Peyer's patch (tissue), 4 donors: ENCODE data around the gene NUAK1. TPM values are rescaled to one million over a fixed set of nuclear protein-coding genes. Genes with fewer than 3 reads are reported as not detected.

ENCODE experiments used
- DNase-seq, 3 donors: peaks; one replicate each; pipeline ENCODE4 v3.0.0-alpha.2; 2017 to 2019
- H3K27ac ChIP-seq, 4 donors: fragments of 200-600 bp; sonication (generic); one replicate each; pipeline ENCODE4 v1.5.1; 2016 to 2019
- H3K27me3 ChIP-seq, 2 donors: fragments of 200-600 bp; sonication (generic); one replicate each; pipeline ENCODE4 v1.5.1; 2019
- H3K36me3 ChIP-seq, 3 donors: fragments of 200-600 bp; sonication (generic); one replicate each; pipeline ENCODE4 v1.5.1; 2016 to 2019
- H3K4me1 ChIP-seq, 4 donors: fragments of 200-600 bp; sonication (generic); one replicate each; pipeline ENCODE4 v1.5.1; 2016 to 2019
- H3K4me3 ChIP-seq, 4 donors: fragments of 200-600 bp; sonication (generic); 1 replicate in 3 of 4; 2 replicates in 1 of 4; pipeline ENCODE4 v1.5.1; 2016 to 2019; ENCODE audit warnings: mild to moderate bottlenecking in 1 of 4
- H3K9me3 ChIP-seq, 4 donors: fragments of 200-600 bp; sonication (generic); one replicate each; pipeline ENCODE4 v1.5.1; 2016 to 2019; ENCODE audit warnings: mild to moderate bottlenecking in 1 of 4
- POLR2A ChIP-seq, 2 donors: fragments of 450-650 bp; IDR thresholded peaks; one replicate each; pipeline ENCODE4 v1.5.1; 2017; ENCODE audit warnings: antibody characterized with exemption in 2 of 2, mild to moderate bottlenecking in 2 of 2, moderate library complexity in 2 of 2
- total RNA-seq, 4 donors: library from RNA; depleted of rRNA; stranded (reverse); fragments of >200 nt; gene quantifications; one replicate each; pipeline ENCODE4 v1.1.0, GENCODE V29; 2016
- TF ChIP-seq, protein P1 (sequence below), 6 experiments: fragments of 450-650 bp in 4 of 6; fragments of 200-600 bp in 2 of 6; sonication (generic) in 1 of 6; IDR thresholded peaks; one replicate each; pipeline ENCODE4 v1.5.1; 2017 to 2019; ENCODE audit warnings: antibody characterized with exemption in 6 of 6, mild to moderate bottlenecking in 3 of 6, moderate library complexity in 1 of 6

NUAK1 gene
- total RNA-seq, 4 donors from 2014 or later, result 2.1 to 7.7 (median 4.6) TPM

DNA sequence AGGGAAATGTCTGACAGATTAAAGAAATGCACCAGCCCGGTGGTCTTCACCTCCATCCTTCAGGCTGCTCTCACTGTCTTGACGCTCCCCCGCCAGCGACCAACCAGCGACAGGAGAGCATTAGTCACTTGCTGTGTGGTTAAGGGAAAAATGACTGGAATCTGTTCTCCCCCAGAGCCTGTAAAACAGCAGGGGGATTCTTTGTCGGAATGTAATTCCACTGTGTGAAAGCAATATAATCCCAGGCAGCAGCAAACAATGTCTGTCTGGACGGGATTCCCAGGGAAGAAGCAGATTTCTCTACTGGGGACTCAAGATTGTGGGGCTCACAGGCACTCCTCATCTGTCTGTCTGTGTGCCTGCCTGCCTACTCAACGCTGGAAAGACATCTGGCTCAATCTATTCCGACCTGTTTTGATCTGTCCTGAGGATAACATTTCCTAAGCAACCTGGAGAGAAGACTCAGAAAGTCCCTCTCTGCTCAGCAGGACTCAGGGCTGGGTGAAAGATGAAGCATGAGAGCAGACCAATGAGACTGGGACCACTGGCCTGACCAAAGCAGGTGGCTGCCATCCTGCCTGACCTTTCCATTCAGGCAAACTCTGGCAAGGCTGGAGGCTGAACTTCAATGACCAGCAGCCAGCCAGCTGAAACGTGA is 54.6 kb downstream of the NUAK1 start:
- Histone ChIP-seq H3K4me3 (no peak overlapping the region), H3K9me3 (no peaks in the 10 kb centered on the region), H3K36me3 (no peaks in the 10 kb centered on the region), H3K27ac (no peak overlapping the region), H3K27me3 (no peaks in the 10 kb centered on the region), H3K4me1 (no peaks in the 10 kb centered on the region)
- TF ChIP-seq, protein P1, sequence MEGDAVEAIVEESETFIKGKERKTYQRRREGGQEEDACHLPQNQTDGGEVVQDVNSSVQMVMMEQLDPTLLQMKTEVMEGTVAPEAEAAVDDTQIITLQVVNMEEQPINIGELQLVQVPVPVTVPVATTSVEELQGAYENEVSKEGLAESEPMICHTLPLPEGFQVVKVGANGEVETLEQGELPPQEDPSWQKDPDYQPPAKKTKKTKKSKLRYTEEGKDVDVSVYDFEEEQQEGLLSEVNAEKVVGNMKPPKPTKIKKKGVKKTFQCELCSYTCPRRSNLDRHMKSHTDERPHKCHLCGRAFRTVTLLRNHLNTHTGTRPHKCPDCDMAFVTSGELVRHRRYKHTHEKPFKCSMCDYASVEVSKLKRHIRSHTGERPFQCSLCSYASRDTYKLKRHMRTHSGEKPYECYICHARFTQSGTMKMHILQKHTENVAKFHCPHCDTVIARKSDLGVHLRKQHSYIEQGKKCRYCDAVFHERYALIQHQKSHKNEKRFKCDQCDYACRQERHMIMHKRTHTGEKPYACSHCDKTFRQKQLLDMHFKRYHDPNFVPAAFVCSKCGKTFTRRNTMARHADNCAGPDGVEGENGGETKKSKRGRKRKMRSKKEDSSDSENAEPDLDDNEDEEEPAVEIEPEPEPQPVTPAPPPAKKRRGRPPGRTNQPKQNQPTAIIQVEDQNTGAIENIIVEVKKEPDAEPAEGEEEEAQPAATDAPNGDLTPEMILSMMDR (IDR thresholded peaks at IDR 0.05), result no peak
- TF ChIP-seq POLR2A (IDR thresholded peaks at IDR 0.05), result no peak
- no peak for DNase-seq

DNA sequence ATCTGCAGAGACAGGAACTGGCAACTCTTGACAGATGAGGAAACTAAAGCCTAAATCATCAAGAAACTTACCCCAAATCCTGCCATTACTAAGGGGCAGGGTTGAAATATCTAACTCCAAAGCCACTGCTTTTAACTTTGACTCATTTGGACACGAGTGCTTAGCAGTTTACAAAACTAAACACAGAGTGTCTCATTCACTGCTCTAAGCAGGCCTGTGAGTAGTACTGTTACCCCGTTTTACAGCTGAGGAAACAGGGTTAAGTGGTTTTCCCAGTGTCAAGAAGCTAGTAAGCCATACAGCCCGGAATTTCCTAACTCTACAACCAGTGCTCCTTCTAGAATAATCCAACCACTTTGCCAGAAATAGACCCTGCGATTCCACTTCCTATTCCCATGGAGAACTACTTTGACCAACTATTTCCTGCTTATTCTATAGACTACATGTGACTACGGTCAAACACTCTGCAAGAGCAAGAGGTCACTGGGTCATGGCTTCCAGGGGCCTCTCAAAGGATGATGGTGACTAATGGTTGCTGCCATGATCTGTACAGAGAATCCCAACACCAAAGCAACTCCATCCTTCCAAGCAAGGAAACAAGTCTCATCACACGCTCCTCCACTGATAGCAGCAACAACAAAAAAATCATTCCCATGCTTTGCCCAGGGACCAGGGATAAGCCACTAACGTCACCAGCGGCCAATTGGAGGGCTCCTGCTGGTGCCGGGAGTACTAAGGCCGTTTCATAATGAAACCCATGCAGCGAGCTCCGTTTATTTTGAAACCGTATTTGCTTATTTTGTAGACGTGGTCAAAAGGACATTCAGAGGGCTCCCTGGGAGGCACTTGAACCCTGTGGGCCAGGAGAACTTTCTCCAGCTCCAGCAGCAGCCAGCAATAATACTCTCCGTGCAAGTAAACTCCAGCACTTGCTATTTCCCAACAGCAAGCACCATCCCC is 56.3 kb downstream of the NUAK1 start:
- Histone ChIP-seq H3K27me3 (no peaks in the 10 kb centered on the region), H3K27ac (no peak overlapping the region), H3K9me3 (no peaks in the 10 kb centered on the region), H3K4me1 (no peaks in the 10 kb centered on the region), H3K36me3 (no peaks in the 10 kb centered on the region), H3K4me3 (no peak overlapping the region)
- DNase-seq, result no peak
- no peak for TF ChIP-seq POLR2A (IDR thresholded peaks at IDR 0.05)
- TF ChIP-seq, protein P1 (IDR thresholded peaks at IDR 0.05), result no peak

DNA sequence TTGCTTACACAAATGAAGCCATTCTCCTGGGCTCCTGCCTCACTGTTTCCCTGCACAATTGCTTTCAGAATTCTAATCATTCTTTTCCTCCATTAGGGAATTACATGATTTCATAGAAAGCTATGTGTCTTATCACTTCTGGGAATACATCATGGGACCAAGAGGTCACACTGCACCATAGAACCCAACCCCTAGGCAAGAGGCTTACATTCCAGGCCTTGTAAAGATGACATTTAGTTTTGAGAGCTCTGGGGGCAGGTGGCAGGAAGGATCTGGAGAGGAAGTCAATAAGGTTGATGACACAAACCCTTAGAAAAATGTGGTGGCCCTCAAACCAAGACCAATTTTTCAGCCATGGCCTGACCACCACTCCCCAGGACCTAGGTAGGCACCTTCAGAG is 57.1 kb downstream of the NUAK1 start:
- TF ChIP-seq, protein P1 (IDR thresholded peaks at IDR 0.05), result no peak
- TF ChIP-seq POLR2A (IDR thresholded peaks at IDR 0.05), result no peak
- H3K9me3 ChIP-seq, result no peaks in the 10 kb centered on the region

DNA sequence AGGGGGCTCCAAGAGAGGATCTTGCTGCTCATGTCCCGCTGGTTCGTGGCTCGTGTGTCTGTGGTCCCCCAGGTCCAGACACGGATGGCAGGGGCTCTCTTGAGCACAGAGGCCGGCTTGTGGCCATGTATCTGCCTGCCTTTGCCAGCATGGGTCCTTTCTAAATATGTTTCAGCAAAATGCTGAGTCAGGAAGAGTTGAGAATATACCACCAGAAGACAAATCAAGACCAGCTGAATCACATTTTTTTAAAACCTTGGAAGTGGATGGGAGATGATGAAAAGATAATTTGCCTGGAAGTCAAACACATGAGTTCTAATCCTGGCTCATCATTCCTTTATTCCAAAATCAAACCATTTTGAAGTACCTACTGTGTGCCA is 58.0 kb downstream of the NUAK1 start:
- DNase-seq, result no peak
- H3K9me3 ChIP-seq, result no peaks in the 10 kb centered on the region
- H3K27me3 ChIP-seq, result no peaks in the 10 kb centered on the region
- no peaks in the 10 kb centered on the region for H3K36me3 ChIP-seq
- no peaks in the 10 kb centered on the region for H3K4me1 ChIP-seq
- peak overlapping the region in 1 of 4 donors; percentile 41 for H3K27ac ChIP-seq
- no peak overlapping the region for H3K4me3 ChIP-seq
- TF ChIP-seq, protein P1 (IDR thresholded peaks at IDR 0.05), result no peak
- TF ChIP-seq POLR2A (IDR thresholded peaks at IDR 0.05), result no peak

More for the DNA sequence above, 57.1 kb downstream of the NUAK1 start:
- DNase-seq, result no peak
- Histone ChIP-seq H3K4me3 (no peak overlapping the region), H3K4me1 (no peaks in the 10 kb centered on the region), H3K27ac (no peak overlapping the region), H3K36me3 (no peaks in the 10 kb centered on the region), H3K27me3 (no peaks in the 10 kb centered on the region)

GRCh38 chr12:106080041-106080790 is 58.5 kb downstream of the NUAK1 start:
- Histone ChIP-seq H3K27ac (peak overlapping the region in 1 of 4 donors; percentile 41), H3K4me3 (no peak overlapping the region), H3K4me1 (no peaks in the 10 kb centered on the region), H3K9me3 (no peaks in the 10 kb centered on the region), H3K27me3 (no peaks in the 10 kb centered on the region), H3K36me3 (no peaks in the 10 kb centered on the region)
- TF ChIP-seq POLR2A (IDR thresholded peaks at IDR 0.05), result no peak
- TF ChIP-seq, protein P1 (IDR thresholded peaks at IDR 0.05), result no peak
- no peak for DNase-seq
